ENCODE measurements around the gene USHBP1. TPM values are rescaled to one million over a fixed set of nuclear protein-coding genes. Genes with fewer than 3 reads are reported as not detected.

The USHBP1 gene
- total and polyA plus RNA-seq, 2 of the 4 experiments (the other 2 are of a cell fraction): not detected

- Histone ChIP-seq H3K9ac (ENCODE audit: low read depth, low read length) (no peak overlapping the region), H2BK5ac (ENCODE audit: low read depth, low read length, poor library complexity, severe bottlenecking) (no peak overlapping the region), H3K4me2 (ENCODE audit: low read depth, low read length) (no peak overlapping the region), H3K27ac (ENCODE audit: insufficient read depth, low read length) (no peak overlapping the region), H3K9me1 (ENCODE audit: insufficient read depth, low read length) (peaks cover 3% of the 10 kb centered on the region; the same call in 1 of the 2 replicates), H3K9me3 (ENCODE audit: control insufficient read depth, insufficient read depth, low read length) (no peaks in the 10 kb centered on the region), H2AFZ (replicated peaks; ENCODE audit: low read length, poor library complexity) (no peak overlapping the region), H2AK9ac (replicated peaks; ENCODE audit: low read depth, low read length, poor library complexity) (no peak overlapping the region), H3K4ac (ENCODE audit: low read depth, low read length) (no peak overlapping the region), H2BK120ac (ENCODE audit: low read depth, low read length) (no peak overlapping the region), H3K4me1 (ENCODE audit: control insufficient read depth, insufficient read depth, low read length) (no peaks in the 10 kb centered on the region), H3K56ac (ENCODE audit: extremely low read depth, insufficient read depth, low read length) (no peak overlapping the region), H4K8ac (ENCODE audit: low read depth in 2 of 2, low read length in 2 of 2) (no peak overlapping the region), H4K5ac (ENCODE audit: low read depth, low read length) (no peak overlapping the region), H3K79me1 (ENCODE audit: low read depth in 1 of 2, low read length in 2 of 2) (peaks cover 9 to 18% of the 10 kb centered on the region in 2 experiments; a peak in 3 of 4 replicates), H2BK15ac (ENCODE audit: low read depth, low read length) (no peak overlapping the region), H3K36me3 (ENCODE audit: control insufficient read depth, insufficient read depth, low read length) (peaks cover 79% of the 10 kb centered on the region), H3K23ac (ENCODE audit: low read depth, low read length) (no peak overlapping the region), H4K91ac (ENCODE audit: insufficient read depth, low read depth, low read length) (no peak overlapping the region), H3K27me3 (ENCODE audit: control insufficient read depth, insufficient read depth, low read length) (no peaks in the 10 kb centered on the region), H3K4me3 (ENCODE audit: insufficient read depth, low read depth, low read length) (no peak overlapping the region), H3K18ac (ENCODE audit: low read depth, low read length) (no peak overlapping the region), H3K14ac (replicated peaks; ENCODE audit: low read depth, low read length) (no peak overlapping the region), H4K20me1 (ENCODE audit: insufficient read depth, low read length) (peaks cover 12% of the 10 kb centered on the region), H2AK5ac (ENCODE audit: low read depth, low read length) (no peak overlapping the region), H2BK20ac (ENCODE audit: low read depth, low read length) (no peak overlapping the region)
- DNase-seq (no peak), ATAC-seq (ENCODE audit: low read depth) (no peak)
- dilution Hi-C loops (cut with HindIII; ENCODE audit: low sequenced_read_pairs, unreplicated experiment) (no loop called here), intact Hi-C loops (cut with micrococcal nuclease) (no loop called here), in situ Hi-C loops (cut with MboI; ENCODE audit: low sequenced_read_pairs) (loop anchor here (10.0 kb wide), 1 partner anchor 84 kb away; the partner anchor contains the start of gene ANKLE1)
- WGBS, 2 experiments (ENCODE audit: extremely low coverage in 2 of 2, insufficient read length in 1 of 2): 50% methylated on average over 2 of the region's 16 CpGs; no CpG with 5 or more reads in 1 of the 2 experiments
- ChIA-PET CTCF (no interaction called here), POLR2A (ENCODE audit: unreplicated experiment) (no interaction called here)
- TF ChIP-seq ELK1 (IDR thresholded peaks at IDR 0.05; ENCODE audit: borderline replicate concordance, low read depth, low read length) (no peak), USF2 (IDR thresholded peaks at IDR 0.05; ENCODE audit: low read depth, low read length) (no peak), MXI1 (IDR thresholded peaks at IDR 0.05; ENCODE audit: borderline replicate concordance, low read depth, low read length) (no peak), RAD21 (IDR thresholded peaks at IDR 0.05; ENCODE audit: low read length) (no peak), RFX5 (IDR thresholded peaks at IDR 0.05; ENCODE audit: low read depth, low read length) (no peak), CTCF (conservative IDR thresholded peaks at IDR 0.05; ENCODE audit: low read depth, low read length) (no peak), MAFK (IDR thresholded peaks at IDR 0.05; ENCODE audit: low read depth, low read length) (no peak), MAZ (IDR thresholded peaks at IDR 0.05; ENCODE audit: borderline replicate concordance, low read depth, low read length) (no peak), NFE2L2 (IDR thresholded peaks at IDR 0.05; ENCODE audit: low read depth, low read length) (no peak), POLR2A (IDR thresholded peaks at IDR 0.05; ENCODE audit: low read depth, low read length) (no peak), SMC3 (IDR thresholded peaks at IDR 0.05; ENCODE audit: low read depth, low read length) (no peak), CEBPB (IDR thresholded peaks at IDR 0.05; ENCODE audit: low read depth, low read length) (no peak)
- no TSS peak for BruUV-seq (replicated peaks)
Observed at GRCh38 chr19:17200408-17201079, 64.0 kb downstream of the USHBP1 start.
